Measurements from ENCODE around the gene SAMM50. TPM values are rescaled to one million over a fixed set of nuclear protein-coding genes. Genes with fewer than 3 reads are reported as not detected.

SAMM50 gene
- total RNA-seq, 4 donors from 2014 or later: 24.3 to 29.4 (median 28.1) TPM

DNA sequence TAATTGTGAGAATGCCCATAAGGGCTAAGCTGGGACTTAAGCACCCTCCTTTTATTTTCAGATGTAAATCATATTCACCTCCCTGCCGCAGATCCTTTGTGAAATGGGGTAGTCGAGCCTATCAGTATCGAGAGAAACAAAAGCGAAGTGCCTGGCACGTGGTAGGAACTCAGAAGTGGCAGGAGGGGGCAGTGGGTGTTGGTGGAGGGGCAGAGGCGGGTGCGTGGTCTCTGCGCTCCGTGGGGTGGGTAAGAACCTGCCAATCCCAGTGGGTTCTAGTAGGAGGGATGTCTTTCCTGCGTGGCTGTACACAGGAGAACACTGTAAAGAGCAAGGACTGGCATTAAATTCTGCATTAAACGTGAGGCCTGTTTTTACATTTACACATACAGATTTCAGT lies 47.1 kb downstream of the SAMM50 start:
- WGBS, 2 donors: 72 to 79% methylated on average over 11 of the region's 11 CpGs
- H3K4me3 ChIP-seq: no peak overlapping the region
- peaks cover 0 to 15% (median 0%) of the 10 kb centered on the region in 4 donors for H3K4me1 ChIP-seq
- H3K27me3 ChIP-seq: no peaks in the 10 kb centered on the region
- no peak for DNase-seq (ENCODE audit: low spot score in 2 of 2)
- H3K9me3 ChIP-seq: peaks cover 0 to 9% (median 0%) of the 10 kb centered on the region in 4 donors
- H3K36me3 ChIP-seq: peaks cover 0 to 58% (median 0%) of the 10 kb centered on the region in 3 donors
- no peak overlapping the region for H3K27ac ChIP-seq
- no peak for TF ChIP-seq EP300 (IDR thresholded peaks at IDR 0.05)
- TF ChIP-seq, protein P1, sequence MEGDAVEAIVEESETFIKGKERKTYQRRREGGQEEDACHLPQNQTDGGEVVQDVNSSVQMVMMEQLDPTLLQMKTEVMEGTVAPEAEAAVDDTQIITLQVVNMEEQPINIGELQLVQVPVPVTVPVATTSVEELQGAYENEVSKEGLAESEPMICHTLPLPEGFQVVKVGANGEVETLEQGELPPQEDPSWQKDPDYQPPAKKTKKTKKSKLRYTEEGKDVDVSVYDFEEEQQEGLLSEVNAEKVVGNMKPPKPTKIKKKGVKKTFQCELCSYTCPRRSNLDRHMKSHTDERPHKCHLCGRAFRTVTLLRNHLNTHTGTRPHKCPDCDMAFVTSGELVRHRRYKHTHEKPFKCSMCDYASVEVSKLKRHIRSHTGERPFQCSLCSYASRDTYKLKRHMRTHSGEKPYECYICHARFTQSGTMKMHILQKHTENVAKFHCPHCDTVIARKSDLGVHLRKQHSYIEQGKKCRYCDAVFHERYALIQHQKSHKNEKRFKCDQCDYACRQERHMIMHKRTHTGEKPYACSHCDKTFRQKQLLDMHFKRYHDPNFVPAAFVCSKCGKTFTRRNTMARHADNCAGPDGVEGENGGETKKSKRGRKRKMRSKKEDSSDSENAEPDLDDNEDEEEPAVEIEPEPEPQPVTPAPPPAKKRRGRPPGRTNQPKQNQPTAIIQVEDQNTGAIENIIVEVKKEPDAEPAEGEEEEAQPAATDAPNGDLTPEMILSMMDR (IDR thresholded peaks at IDR 0.05): no peak
- TF ChIP-seq POLR2A (IDR thresholded peaks at IDR 0.05): no peak

DNA sequence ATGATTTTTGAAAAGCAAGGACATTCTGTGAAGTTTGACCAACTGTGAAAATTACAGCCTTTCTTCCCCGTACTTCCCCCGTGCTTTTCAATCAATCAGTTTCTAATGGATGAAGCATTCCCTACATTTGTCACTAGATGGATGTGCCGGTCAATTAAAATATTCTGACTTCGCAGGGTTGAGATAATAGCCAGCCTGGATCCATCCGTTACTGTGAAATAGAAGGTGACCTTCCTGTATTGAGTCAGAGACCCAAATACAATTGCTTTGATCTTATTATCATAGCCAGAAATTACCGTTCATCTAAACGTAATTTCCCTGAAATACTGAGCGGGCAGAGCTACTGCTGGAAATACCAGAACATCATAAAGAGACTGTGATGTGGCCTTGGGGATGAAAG lies 47.8 kb downstream of the SAMM50 start:
- 76% methylated on average over 8 of the region's 8 CpGs for WGBS, 2 donors
- Histone ChIP-seq H3K27me3 (no peaks in the 10 kb centered on the region), H3K36me3 (peaks cover 0 to 53% (median 0%) of the 10 kb centered on the region in 3 donors), H3K27ac (no peak overlapping the region), H3K4me1 (peaks cover 0 to 15% (median 0%) of the 10 kb centered on the region in 4 donors), H3K9me3 (peaks cover 0 to 9% (median 0%) of the 10 kb centered on the region in 4 donors), H3K4me3 (no peak overlapping the region)
- no peak for DNase-seq (ENCODE audit: low spot score in 2 of 2)
- TF ChIP-seq POLR2A (IDR thresholded peaks at IDR 0.05) (no peak), EP300 (IDR thresholded peaks at IDR 0.05) (no peak)
- TF ChIP-seq, protein P1 (IDR thresholded peaks at IDR 0.05): no peak

DNA sequence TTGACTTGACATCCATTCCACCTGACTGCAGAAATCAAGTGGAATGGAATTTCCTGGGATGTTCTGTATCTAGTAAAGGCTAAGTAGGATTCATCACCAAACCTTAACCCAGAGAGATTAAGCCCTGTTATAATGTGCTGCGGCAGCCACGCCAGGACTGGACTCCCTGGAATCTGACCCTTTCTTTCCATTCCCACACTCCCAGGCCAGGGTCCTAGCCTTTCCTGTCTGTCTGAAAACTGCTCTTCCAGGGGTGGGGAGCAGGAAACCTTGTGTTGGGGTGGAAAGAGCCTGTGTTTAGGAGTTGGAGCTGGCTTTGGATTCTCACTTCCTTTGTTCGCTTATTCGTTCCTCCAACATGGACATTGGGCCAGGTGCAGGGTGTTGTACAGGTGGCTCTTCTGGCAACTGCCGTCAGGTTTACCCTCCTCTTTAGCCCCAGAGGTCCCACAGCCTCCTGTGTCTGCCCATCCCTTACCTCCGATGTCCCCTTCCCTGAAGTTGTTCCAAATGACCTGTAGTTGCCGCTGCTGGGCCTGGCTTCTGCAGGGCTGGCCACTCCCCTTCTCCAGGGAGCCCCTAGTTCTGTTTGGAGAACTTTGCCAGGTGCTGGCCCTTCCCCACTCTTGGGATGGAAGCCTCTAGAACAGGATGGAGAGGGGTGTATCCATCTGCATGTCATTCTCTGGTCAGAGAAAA lies 48.3 kb downstream of the SAMM50 start:
- TF ChIP-seq EP300 (IDR thresholded peaks at IDR 0.05): no peak
- TF ChIP-seq, protein P1 (IDR thresholded peaks at IDR 0.05): no peak
- WGBS, 2 donors: 51 to 59% methylated on average over 7 of the region's 7 CpGs
- DNase-seq (ENCODE audit: low spot score in 2 of 2): no peak
- no peak overlapping the region for H3K4me3 ChIP-seq
- H3K4me1 ChIP-seq: peaks cover 0 to 15% (median 0%) of the 10 kb centered on the region in 4 donors
- H3K36me3 ChIP-seq: peaks cover 0 to 48% (median 0%) of the 10 kb centered on the region in 3 donors
- no peak overlapping the region for H3K27ac ChIP-seq
- no peaks in the 10 kb centered on the region for H3K27me3 ChIP-seq
- peaks cover 0 to 9% (median 0%) of the 10 kb centered on the region in 4 donors for H3K9me3 ChIP-seq

DNA sequence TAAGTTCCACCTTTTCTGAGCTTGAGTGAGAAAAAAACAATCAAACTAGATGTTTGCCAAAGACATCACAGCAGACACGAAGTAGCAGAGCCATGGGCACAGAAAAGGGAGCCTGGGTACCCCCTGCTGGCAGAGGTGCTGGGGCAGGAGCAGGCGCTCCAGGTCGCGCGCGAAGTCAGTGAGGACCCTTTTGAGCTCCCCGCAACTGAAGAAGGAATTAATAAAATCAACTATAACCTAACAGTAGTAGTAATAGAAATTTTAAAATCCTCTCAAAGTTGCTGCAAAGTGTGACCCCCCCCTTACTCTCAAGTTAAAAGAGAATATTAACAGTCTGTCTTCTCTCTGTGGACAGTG lies 48.8 kb downstream of the SAMM50 start:
- Histone ChIP-seq H3K9me3 (peaks cover 0 to 9% (median 0%) of the 10 kb centered on the region in 4 donors), H3K4me1 (peaks cover 0 to 15% (median 0%) of the 10 kb centered on the region in 4 donors), H3K27ac (no peak overlapping the region), H3K36me3 (peaks cover 0 to 42% (median 0%) of the 10 kb centered on the region in 3 donors), H3K27me3 (no peaks in the 10 kb centered on the region), H3K4me3 (no peak overlapping the region)
- WGBS, 2 donors: 87 to 91% methylated on average over 7 of the region's 7 CpGs
- TF ChIP-seq, protein P1 (IDR thresholded peaks at IDR 0.05): no peak
- TF ChIP-seq POLR2A (IDR thresholded peaks at IDR 0.05) (no peak), EP300 (IDR thresholded peaks at IDR 0.05) (no peak)
- DNase-seq (ENCODE audit: low spot score in 2 of 2): no peak

DNA sequence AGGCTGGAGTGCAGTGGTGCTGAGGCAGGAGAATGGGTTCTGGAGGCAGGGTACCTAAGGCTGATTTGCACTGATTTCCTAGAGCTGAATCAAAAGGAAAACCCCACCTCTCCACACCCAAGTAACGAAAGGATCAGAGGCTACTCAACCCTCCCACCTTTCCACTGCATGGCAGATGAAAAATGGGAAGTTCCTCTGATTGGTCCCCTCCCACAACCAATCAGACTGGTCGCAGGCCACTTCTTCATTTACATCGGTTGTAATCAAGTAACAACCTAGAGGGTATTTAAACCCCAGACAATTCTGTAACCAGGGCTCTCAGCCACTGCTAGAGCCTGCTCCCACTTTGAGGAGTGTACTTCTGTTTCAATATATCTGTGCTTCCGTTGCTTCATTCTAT lies 50.3 kb downstream of the SAMM50 start:
- H3K27ac ChIP-seq: no peak overlapping the region
- H3K27me3 ChIP-seq: no peaks in the 10 kb centered on the region
- no peak overlapping the region for H3K4me3 ChIP-seq
- H3K4me1 ChIP-seq: peaks cover 0 to 15% (median 0%) of the 10 kb centered on the region in 4 donors
- peaks cover 0 to 9% (median 0%) of the 10 kb centered on the region in 4 donors for H3K9me3 ChIP-seq
- TF ChIP-seq, protein P1 (IDR thresholded peaks at IDR 0.05): no peak
- TF ChIP-seq POLR2A (IDR thresholded peaks at IDR 0.05) (no peak), EP300 (IDR thresholded peaks at IDR 0.05) (no peak)
- DNase-seq (ENCODE audit: low spot score in 2 of 2): no peak
- peaks cover 0 to 29% (median 0%) of the 10 kb centered on the region in 3 donors for H3K36me3 ChIP-seq
- WGBS, 2 donors: 87 to 94% methylated on average over 4 of the region's 4 CpGs
